Mucosa of stomach (tissue), 1 donor: ENCODE data around the gene IFT20.

Source experiments
- H3K27me3 ChIP-seq: one replicate; pipeline ENCODE4 v1.7.0; 2013; ENCODE audit warnings: mild to moderate bottlenecking, low read length; ENCODE audit not compliant: control insufficient read depth, insufficient read depth
- H3K36me3 ChIP-seq: one replicate; pipeline ENCODE4 v1.7.0; 2013; ENCODE audit warnings: low read length; ENCODE audit not compliant: control insufficient read depth, insufficient read depth
- H3K4me1 ChIP-seq: one replicate; pipeline ENCODE4 v1.7.0; 2013; ENCODE audit warnings: mild to moderate bottlenecking, low read length; ENCODE audit not compliant: control insufficient read depth, insufficient read depth
- H3K4me3 ChIP-seq: one replicate; pipeline ENCODE4 v1.7.0; 2013; ENCODE audit warnings: low read length
- H3K9ac ChIP-seq: one replicate; pipeline ENCODE4 v1.7.0; 2013; ENCODE audit warnings: mild to moderate bottlenecking, low read length, moderate library complexity
- H3K9me3 ChIP-seq: one replicate; pipeline ENCODE4 v1.7.0; 2013; ENCODE audit warnings: mild to moderate bottlenecking, low read length, moderate library complexity; ENCODE audit not compliant: control insufficient read depth
- donor health status: Pancreatic carcinoma.

Gene IFT20

GRCh38 chr17:28328325-28328724, 6.9 kb downstream of the IFT20 start:
- H3K9me3 ChIP-seq: no peaks in the 10 kb centered on the region
- peaks cover 31% of the 10 kb centered on the region for H3K4me1 ChIP-seq
- H3K27me3 ChIP-seq: no peaks in the 10 kb centered on the region
- no peak overlapping the region for H3K9ac ChIP-seq
- H3K4me3 ChIP-seq: no peak overlapping the region
- H3K36me3 ChIP-seq: peaks cover 17% of the 10 kb centered on the region

- Histone ChIP-seq H3K9me3 (no peaks in the 10 kb centered on the region), H3K27me3 (no peaks in the 10 kb centered on the region), H3K4me3 (no peak overlapping the region), H3K9ac (no peak overlapping the region), H3K4me1 (peaks cover 37% of the 10 kb centered on the region), H3K36me3 (peaks cover 17% of the 10 kb centered on the region)
Observed at GRCh38 chr17:28327709-28328108, 7.6 kb downstream of the IFT20 start.

GRCh38 chr17:28327031-28327607, 8.2 kb downstream of the IFT20 start:
- H3K4me3 ChIP-seq: no peak overlapping the region
- H3K9me3 ChIP-seq: no peaks in the 10 kb centered on the region
- H3K36me3 ChIP-seq: peaks cover 17% of the 10 kb centered on the region
- no peaks in the 10 kb centered on the region for H3K27me3 ChIP-seq
- H3K4me1 ChIP-seq: peaks cover 38% of the 10 kb centered on the region
- no peak overlapping the region for H3K9ac ChIP-seq

GRCh38 chr17:28326114-28326513, 9.2 kb downstream of the IFT20 start:
- Histone ChIP-seq H3K9ac (no peak overlapping the region), H3K4me3 (no peak overlapping the region), H3K36me3 (peaks cover 8% of the 10 kb centered on the region), H3K4me1 (peaks cover 38% of the 10 kb centered on the region), H3K27me3 (no peaks in the 10 kb centered on the region), H3K9me3 (no peaks in the 10 kb centered on the region)

GRCh38 chr17:28325211-28325610, 10.1 kb downstream of the IFT20 start:
- Histone ChIP-seq H3K27me3 (no peaks in the 10 kb centered on the region), H3K36me3 (peaks cover 4% of the 10 kb centered on the region), H3K9ac (no peak overlapping the region), H3K4me3 (no peak overlapping the region), H3K4me1 (peaks cover 45% of the 10 kb centered on the region), H3K9me3 (no peaks in the 10 kb centered on the region)

GRCh38 chr17:28324781-28325180, 10.5 kb downstream of the IFT20 start:
- Histone ChIP-seq H3K4me1 (peaks cover 49% of the 10 kb centered on the region), H3K9ac (peak overlapping the region; percentile 29), H3K4me3 (no peak overlapping the region), H3K36me3 (peaks cover 4% of the 10 kb centered on the region), H3K9me3 (no peaks in the 10 kb centered on the region), H3K27me3 (no peaks in the 10 kb centered on the region)

GRCh38 chr17:28324267-28324745, 11.0 kb downstream of the IFT20 start:
- H3K4me1 ChIP-seq: peaks cover 49% of the 10 kb centered on the region
- no peaks in the 10 kb centered on the region for H3K9me3 ChIP-seq
- H3K9ac ChIP-seq: peak overlapping the region; percentile 29

GRCh38 chr17:28320215-28321061, 14.8 kb downstream of the IFT20 start:
- no peaks in the 10 kb centered on the region for H3K9me3 ChIP-seq
- no peaks in the 10 kb centered on the region for H3K27me3 ChIP-seq
- no peak overlapping the region for H3K9ac ChIP-seq
- peaks cover 45% of the 10 kb centered on the region for H3K4me1 ChIP-seq
- no peak overlapping the region for H3K4me3 ChIP-seq
- no peaks in the 10 kb centered on the region for H3K36me3 ChIP-seq

More at GRCh38 chr17:28324267-28324745, 11.0 kb downstream of the IFT20 start:
- Histone ChIP-seq H3K36me3 (peaks cover 4% of the 10 kb centered on the region), H3K4me3 (no peak overlapping the region), H3K27me3 (no peaks in the 10 kb centered on the region)

- Histone ChIP-seq H3K9me3 (no peaks in the 10 kb centered on the region), H3K4me3 (peak overlapping the region; percentile 21), H3K4me1 (peaks cover 36% of the 10 kb centered on the region), H3K36me3 (no peaks in the 10 kb centered on the region), H3K9ac (peak overlapping the region; percentile 45), H3K27me3 (no peaks in the 10 kb centered on the region)
Observed at GRCh38 chr17:28319598-28319935, 15.7 kb downstream of the IFT20 start.

- Histone ChIP-seq H3K27me3 (no peaks in the 10 kb centered on the region), H3K36me3 (no peaks in the 10 kb centered on the region), H3K9me3 (no peaks in the 10 kb centered on the region), H3K9ac (peak within 1 kb of the TSS; percentile 45), H3K4me3 (peak within 1 kb of the TSS; percentile 21), H3K4me1 (peaks cover 31% of the 10 kb centered on the region)
Observed at GRCh38 chr17:28318759-28319597, 16.3 kb downstream of the IFT20 start, which contains the start of gene TMEM97. TSS of gene TMEM97 (plus strand) at chr17:28319200. CDS start at chr17:28319240, 40 bp downstream.

GRCh38 chr17:28317966-28318758, 17.1 kb downstream of the IFT20 start:
- Histone ChIP-seq H3K9ac (no peak overlapping the region), H3K4me1 (peaks cover 25% of the 10 kb centered on the region), H3K9me3 (no peaks in the 10 kb centered on the region), H3K36me3 (no peaks in the 10 kb centered on the region), H3K27me3 (no peaks in the 10 kb centered on the region), H3K4me3 (peak overlapping the region; percentile 21)
